ENCODE data around the gene MB21D2.

DNA sequence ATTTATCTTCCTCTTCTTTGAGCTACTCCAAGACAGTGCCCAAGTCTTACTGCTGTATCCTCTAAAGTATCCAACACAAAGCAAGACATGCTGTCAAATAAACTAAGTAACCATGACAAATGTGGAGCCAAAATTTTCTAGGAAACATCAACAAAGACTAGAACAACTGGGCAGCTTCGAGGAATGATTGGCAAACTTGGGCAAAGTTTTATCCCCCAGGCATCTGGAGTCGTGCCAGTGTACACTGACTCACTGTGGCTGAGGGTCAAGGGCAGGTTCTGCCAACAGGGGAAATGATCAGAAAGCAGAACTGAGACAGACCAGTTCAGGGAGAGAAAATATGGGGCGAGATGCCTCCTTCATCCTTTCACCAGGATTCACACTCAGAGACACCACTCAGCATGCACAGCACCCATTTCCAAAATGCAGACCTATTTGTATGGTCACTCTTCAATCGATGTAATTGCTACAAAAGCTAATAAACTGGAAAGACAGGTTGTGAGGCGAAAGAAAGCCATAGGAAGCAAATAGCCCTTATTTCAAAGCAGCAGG lies 65.8 kb downstream of the MB21D2 start:
- TF ChIP-seq, protein P1, sequence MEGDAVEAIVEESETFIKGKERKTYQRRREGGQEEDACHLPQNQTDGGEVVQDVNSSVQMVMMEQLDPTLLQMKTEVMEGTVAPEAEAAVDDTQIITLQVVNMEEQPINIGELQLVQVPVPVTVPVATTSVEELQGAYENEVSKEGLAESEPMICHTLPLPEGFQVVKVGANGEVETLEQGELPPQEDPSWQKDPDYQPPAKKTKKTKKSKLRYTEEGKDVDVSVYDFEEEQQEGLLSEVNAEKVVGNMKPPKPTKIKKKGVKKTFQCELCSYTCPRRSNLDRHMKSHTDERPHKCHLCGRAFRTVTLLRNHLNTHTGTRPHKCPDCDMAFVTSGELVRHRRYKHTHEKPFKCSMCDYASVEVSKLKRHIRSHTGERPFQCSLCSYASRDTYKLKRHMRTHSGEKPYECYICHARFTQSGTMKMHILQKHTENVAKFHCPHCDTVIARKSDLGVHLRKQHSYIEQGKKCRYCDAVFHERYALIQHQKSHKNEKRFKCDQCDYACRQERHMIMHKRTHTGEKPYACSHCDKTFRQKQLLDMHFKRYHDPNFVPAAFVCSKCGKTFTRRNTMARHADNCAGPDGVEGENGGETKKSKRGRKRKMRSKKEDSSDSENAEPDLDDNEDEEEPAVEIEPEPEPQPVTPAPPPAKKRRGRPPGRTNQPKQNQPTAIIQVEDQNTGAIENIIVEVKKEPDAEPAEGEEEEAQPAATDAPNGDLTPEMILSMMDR (conservative IDR thresholded peaks at IDR 0.05), result no peak
- TF ChIP-seq ZFX (IDR thresholded peaks at IDR 0.05), result no peak

Measured in C4-2B (cell line).